Kidney tubule cell (primary cell): ENCODE data around the gene TMEM248.
A peak's percentile ranks its signal among the peaks of the same experiment; 100 is the strongest.
"Not testable (repeated sequence)": the region's sequence is repeated elsewhere in the genome, so short reads cannot be mapped to it uniquely, and the experiment has no call there.

Experiments
- DNase-seq: peaks from one replicate; pipeline ENCODE4 v3.0.0-alpha.2; 2018; ENCODE audit warnings: low spot score

The TMEM248 gene

DNA sequence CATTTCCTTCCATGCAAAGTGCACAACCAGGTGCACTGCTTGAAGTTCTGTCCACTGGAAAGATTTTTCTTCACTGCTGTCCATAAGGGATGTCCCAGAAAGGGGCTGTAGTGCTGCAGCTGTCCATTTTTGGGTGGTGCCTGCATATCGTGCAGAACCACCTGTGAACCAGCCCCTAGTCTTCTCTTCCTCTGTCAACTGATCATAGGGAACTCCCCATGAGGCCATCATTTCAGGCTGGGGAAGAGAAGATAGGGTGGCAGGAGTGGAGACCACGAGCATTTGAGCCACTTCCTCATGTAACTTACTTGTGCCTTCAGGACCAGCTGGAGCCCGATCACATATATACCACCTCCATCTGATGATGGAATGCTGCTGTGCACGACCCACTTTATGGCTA is 12.4 kb upstream of the TMEM248 start:
- DNase-seq: not testable (repeated sequence)

DNA sequence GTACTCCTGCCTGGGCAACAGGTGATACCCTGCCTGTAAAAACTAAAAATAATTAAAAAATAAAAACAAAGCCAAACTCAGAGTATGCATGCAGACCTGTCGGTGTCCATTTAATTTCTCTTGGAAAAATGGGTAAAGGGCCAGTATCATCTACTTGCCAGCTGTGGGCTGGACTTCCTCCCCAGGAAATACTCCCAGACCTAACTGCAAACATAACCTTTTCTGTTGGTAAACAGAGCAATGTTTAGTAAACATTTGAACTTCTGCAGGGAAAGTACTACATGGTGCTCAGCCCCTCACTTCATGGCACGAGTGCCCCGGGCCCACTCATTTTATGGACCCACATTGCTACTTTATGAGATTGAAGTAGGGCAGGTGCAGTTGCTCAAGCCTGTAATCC is 10.2 kb upstream of the TMEM248 start:
- no peak for DNase-seq

DNA sequence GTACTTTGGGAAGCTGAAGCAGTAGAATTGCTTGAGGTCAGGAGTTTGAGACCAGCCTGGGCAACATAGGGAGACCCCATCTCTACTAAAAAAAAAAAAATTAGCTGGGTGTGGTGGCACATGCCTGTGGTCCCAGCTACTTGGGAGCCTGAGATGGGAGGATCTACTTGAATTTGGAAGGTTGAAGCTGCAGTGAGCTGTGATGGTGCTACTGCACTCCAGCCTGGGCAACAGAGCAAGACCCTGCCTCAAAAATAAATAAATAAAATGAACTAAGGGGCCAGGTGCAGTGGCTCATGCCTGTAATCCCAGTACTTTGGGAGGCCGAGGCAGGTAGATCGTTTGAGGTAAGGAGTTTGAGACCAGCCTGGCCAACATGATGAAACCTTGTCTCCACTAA is 9.8 kb upstream of the TMEM248 start:
- DNase-seq: not testable (repeated sequence)

DNA sequence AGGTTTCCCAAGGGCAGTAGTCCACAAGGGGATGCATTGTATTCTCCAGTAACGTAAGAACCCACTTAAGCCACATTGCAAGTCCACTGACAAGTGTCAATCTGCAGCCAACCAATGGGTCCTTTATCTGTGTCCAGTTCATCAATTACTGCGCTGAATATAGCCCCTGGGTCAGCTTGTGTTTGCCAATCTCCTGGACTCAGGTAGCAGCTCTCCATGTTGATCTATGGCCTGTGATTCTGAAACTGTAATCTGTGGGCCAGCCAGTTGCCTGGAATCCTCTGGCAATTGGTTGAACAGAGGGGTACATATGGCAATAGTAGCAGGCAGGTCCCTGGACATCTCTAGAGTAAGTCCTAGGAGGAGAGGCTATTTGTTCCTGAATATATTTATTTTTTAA is 8.8 kb upstream of the TMEM248 start:
- DNase-seq: no peak

DNA sequence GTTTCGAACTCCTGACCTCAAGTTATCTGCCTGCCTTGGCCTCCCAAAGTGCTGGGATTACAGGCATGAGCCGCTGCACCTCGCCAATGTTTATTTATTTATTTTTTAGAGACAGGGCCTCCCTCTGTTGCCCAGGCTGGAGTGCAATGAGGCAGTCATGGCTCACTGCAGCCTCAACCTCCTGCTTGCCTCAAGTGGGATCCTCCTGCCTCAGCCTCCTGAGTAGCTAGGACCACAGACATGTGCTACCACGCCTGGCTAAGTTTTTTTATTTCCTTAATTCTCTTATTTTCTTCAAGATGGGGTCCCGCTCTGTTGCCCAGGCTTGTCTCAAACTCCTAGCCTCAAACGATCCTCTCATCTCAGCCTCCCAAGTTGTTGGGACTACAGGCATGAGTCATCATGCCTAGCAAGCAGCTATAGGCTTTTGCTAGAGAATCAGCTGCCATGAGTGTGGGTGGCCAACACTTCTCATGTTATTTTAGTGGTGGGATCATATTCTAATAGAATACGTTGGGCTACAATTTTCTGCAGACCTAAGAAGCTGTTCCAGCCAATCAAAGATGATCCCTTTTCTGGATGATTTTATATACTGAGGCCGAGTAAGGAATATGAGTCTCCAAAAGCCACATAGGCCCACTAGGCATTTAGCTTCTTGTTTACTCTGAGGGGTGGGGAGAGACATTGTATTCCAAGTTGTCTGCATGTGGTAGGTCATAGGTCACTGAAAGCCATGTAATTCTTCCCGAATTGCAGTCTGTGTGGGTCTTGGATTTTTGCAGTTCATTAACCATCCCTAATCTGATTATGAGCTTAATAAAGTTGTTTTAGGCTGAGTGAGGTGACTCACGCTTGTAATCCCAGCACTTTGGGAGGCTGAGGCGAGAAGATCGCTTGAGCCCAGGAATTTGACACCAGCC is 7.6 kb upstream of the TMEM248 start:
- DNase-seq: no peak

DNA sequence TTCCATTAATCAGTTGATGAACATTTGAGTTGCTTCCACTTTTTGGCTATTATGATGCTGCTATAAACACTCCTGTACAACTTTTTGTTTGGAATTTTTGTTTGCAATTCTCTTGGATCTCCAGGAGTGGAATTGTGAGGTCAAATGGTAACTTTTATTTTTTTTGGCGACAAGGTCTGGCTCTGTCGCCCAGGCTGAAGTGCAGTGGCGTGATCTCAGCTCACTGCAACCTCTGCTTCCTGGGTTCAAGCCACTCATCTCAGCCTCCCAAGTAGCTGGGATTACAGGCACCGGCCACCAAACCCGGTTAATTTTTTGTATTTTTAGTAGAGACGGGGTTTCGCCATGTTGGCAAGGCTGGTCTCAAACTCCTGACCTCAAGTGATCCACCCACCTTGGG is 3.1 kb upstream of the TMEM248 start:
- not testable (repeated sequence) for DNase-seq

DNA sequence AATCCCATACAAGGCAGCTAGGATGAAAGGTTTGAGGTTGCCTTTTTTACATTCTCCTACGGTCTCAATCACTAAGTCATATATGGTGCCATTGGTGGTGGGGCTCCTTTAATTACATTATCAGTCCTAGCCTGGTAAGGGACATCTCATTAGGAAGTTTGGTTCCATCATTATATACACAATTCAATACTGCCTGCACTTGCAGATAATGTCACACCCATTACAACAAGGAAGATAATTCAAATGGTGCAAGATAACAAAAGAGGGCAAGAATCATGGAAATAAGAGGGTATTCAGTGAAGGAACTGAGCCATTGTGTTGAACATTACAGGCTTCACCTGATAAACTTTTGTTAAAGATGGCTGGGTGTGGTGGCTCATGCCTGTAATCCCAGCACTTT is 1.7 kb upstream of the TMEM248 start:
- no peak for DNase-seq

DNA sequence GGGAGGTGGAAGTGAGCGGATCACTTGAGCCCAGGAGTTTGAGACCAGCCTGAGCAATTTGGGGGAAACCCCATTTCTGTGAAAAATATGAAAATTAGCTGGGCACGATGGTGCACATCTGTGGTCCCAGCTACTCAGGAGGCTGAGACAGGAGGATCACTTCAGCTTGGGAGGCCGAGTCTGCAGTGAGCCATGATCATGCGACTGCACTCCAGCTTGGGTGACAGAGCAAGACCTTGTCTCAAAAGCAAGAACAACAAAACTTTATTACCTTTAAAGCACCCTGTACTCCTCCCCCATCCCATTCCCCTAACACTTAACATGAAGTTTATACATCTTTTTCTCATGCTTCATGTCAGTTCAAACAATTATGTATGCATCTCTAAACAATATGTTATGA is 1.3 kb upstream of the TMEM248 start:
- DNase-seq: no peak

DNA sequence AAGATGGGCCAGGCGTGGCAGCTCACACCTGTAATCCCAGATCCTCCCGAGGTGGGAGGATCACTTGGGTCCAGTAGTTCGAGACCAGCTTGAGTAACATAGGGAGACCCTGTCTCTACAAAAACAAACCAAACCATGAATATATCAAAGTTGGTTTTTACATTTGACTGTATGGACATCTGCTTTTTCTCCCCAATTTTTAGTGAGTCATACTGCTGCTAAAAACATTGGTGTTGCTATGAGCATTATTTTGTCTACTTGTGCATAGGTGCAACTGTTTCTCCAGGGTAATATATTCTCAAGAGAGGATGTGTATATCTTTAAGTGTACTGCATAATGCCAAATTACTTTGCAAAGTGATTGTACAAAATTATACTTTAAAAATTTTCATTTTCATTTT is 769 bp upstream of the TMEM248 start:
- no peak for DNase-seq

DNA sequence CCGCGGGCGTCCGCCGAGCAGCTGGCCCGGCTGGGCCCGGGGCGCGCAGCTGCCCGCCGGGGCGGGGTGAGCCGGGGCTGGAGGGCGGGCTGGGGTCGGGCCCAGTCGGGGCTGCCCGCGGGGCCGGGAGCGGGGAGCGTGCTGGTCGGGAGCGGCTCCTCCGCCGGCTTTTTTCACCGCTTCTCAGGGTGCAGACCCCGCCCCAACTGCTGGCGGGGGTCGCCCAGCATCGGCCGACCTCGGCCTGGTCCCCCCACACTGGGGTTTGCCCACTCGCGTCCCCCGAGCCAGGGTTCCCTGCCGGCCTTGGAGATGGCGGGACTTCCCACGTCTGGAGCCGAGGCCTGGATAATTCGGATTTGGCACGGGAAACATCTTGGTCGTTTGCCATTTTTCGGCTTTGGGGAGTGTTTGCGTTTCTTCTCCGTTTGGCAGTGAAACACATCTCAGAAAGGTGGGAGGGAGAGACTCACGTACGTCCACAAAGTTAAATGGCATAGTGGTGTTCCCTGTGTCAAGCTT is 432 bp downstream of the TMEM248 start:
- DNase-seq: peak; percentile 14

DNA sequence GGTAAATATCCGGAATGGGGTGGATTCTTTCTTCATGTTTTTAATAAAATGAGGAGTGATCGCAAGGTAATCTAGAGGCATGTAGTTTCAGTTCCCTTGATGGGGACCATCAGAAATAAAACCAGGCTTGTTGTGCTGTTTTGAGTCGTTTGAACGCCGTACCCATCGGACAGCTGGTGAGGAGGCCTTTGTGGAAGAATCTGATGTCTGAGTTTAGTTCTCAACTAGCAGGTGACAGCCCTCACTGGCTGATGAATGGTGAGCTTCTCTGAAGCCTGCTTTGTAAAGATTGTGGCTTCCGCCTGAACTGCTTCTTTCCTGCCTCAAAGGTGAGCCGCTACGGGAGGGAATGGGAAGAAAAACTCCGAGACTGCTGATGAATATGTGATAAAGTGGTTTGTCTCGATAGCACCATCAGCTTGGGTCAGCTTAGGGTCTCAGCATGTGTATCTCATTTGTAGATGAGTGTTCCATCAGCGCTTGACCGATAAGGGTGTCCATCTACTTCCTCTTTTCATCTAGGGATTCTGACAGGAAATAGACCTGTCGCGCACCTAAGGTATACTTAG is 977 bp downstream of the TMEM248 start:
- peak; percentile 39 for DNase-seq

DNA sequence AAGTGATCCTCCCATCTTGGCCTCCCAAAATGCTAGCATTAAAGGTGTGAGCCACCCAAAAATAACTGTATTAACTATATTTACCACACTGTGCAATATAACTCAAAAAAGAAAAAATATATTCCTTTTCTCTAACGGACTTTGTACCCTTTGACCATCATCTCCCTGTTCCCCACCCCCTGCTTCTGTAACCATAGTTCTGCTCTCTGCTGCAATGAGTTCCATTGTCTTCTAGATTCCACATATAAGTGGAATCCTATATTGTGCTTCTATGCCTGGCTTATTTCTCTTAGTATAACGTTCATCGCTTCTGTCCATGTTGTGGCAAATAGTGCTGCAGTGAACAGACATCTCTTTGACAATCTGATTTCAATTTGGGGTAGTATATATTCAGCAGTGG is 4.2 kb downstream of the TMEM248 start:
- DNase-seq: no peak

DNA sequence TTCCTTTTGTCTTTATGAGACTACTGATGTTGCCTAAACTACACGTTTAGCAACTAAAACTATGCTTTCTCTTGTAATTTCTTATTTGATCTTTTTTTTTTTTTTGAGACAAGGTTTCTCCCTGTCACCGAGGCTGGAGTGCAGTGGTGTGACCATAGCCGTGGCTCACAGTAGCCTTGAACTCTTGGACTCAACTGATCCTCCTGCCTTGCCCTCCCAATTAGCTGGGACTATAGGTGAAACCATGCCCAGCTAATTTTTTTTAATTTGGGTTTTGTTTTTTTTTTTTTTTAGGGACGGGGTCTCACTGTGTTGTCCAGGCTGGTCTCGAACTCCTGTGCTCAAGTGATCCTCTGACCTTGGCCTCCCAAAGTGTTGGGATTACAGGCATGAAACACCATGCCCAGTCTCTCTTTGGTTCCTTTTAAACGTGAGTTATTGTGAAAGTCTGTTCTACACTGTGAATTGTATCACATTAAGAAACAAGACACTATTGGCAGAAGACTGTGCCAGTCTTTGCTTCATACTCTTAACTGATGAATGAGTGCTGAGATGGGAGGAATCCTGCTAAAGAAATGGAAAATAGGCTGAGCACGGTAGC is 6.4 kb downstream of the TMEM248 start:
- DNase-seq: no peak

DNA sequence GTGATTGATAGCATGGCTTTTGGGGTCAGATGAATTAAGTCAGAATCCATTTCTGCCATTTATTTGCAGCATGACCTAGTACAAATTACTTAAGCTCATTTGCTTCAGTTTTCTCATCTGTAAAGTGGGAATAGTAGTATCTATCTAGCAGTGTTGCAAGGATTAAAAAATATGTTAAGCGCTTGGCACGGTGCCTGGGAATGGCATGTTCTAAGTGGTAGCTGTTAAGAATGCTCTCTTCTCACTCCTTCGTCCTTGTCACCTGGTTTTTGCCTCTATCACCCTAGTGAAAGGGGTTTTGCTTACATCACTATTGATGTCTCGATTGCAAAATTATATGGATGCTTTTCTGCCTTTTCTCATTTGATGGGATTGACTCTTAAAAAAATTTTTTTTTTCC is 7.4 kb downstream of the TMEM248 start:
- no peak for DNase-seq

DNA sequence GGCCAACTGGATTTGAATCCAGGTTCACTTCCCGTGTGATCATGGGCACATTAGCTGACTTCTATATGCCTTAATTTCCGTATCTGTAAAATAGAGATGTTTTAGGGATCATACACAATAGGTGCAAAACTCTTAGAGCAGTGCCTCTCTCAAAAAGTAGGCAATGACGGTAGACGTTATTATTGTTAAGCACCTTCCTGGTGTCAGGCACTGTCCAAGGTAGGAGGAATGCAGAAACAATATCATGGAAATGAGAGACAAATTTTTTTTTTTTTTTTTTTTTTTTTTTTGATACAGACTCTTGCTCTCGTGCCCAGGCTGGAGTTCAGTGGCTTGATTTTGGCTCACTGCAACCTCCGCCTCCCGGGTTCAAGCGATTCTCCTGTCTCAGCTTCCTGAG is 8.1 kb downstream of the TMEM248 start:
- DNase-seq: no peak

DNA sequence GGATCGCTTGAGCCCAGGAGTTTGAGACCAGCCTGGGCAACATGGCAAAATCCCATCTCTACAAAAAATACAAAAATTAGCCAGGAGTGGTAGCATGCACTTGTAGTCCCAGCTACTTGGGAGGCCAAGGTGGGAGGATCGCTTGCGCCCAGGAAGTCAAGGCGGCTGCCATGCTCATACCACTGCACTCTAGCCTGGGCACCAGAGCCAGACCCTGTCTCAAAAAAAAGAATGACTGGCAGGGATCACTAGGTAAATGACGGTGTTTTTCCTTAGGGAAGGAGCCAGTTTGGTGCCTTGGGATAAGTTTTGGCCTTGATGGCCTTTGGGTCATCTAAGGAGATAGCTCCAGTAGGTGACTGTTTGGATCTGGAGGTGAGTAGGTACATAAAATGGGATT is 8.9 kb downstream of the TMEM248 start:
- no peak for DNase-seq

DNA sequence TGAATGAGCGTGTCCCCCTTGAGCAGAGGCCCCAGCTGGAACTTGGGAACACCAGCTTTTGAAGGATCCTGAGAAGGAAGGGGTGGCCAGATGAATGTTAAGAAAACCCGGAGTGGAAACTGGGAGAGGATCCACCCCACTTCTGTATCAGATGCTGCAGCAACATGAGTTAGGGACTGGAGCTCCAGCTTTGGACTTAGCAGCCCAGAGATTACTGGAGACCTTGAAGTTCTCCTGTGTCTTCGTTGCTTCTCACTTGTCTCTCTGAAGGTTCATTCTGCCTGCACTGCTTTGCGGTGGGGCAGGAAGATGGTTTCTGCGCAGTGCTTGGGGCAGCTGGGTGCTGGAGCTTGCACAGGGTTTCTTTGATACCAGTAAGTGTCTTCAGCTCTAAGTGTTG is 9.3 kb downstream of the TMEM248 start:
- DNase-seq: no peak

DNA sequence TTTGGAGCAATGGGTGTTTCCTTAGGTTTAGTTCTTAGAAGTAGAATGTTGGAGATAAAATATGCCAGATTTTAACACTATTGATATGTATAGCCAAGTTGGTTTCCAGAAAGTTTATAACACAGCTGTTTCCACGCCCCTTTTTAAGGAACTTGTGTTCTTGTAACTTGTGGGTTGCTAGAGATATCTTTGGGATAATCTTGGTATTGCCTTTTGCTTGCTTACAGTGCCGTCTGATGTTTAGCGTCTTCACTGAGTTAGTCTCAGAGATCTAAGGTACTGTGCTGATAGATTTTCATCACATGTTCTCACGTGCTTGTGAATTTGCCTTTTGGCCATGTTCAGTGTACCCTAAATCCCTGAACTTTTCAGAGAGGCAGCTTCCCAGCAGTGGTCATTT is 12.4 kb downstream of the TMEM248 start:
- DNase-seq: no peak

DNA sequence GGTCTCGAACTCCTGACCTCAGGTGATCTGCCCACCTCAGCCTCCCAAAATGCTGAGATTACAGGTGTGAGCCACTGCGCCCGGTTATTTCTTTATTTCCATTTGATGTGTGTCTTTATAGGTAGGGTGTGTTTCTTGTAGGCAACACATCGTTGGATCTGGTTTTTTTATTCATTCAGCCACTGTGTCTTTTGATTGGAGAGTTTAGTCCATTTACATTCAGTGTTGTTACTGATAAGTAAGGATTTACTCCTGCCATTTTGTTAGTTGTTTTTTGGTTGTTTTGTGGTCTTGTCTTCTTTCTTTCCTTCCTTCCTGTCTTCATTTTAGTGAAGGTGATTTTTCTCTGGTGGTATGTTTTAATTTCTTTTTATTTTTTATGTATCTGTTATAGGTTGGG is 16.9 kb downstream of the TMEM248 start:
- no peak for DNase-seq

DNA sequence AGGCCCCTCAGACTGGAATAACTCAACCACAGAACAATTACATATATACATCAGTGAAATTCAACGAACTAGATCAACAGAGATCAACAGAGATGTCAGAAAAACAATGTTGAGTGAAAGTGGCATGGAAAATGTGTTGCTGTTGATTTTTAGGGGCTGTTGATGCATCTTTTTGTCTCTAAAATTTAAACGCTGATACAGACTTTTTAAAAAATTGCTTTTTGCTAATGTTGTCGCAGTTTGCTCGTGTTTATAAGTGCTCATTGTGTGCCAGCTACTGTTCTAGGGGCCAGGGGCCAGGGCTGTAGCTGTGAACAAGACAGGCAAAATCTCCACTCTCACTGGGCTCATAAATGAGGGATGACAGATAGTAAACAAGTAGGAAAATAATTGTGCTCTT is 18.3 kb downstream of the TMEM248 start:
- DNase-seq: no peak

DNA sequence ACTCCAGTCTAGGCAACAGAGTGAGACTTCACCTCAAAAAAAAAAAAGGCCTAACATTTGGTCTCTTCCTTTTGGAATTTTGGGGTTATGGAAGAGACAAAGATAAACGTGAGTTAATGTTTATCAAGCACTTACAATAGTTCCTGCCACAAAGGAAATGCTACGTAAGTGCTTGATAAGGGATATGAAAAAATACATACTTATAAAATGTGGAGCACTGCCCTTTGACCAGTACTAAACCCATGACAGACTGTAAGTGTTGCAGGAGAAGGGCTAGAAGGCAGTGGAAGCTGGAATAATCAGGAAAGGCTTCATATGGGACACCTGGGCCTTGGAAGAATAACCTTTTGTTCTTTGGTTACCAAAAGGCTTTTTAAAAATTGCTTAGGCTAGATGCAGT is 25.5 kb downstream of the TMEM248 start:
- DNase-seq: no peak

DNA sequence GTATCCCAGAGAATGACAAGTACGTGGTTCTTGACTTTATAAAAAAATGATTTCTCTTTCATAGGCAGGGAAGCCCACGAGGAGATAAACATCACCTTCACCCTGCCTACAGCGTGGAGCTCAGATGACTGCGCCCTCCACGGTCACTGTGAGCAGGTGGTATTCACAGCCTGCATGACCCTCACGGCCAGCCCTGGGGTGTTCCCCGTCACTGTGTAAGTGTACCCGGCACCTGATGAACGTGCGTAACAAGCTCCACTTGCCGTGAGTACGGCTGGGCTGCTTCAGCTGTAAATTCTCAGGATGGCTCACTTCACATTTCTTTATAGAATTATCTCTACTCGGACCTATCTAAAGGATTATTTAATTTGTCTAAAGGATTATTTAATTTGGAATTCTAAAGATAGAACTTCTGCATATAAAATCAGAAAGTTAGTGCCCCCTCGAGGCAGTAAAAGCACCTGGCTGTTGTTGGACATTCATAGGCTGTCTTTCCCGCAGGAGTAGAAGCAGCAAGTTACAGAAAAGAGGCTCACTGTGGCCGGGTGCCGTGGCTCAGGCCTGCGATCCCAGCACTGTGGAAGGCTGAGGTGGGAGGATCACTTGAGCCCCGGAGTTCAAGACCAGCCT is 27.6 kb downstream of the TMEM248 start:
- DNase-seq: no peak

DNA sequence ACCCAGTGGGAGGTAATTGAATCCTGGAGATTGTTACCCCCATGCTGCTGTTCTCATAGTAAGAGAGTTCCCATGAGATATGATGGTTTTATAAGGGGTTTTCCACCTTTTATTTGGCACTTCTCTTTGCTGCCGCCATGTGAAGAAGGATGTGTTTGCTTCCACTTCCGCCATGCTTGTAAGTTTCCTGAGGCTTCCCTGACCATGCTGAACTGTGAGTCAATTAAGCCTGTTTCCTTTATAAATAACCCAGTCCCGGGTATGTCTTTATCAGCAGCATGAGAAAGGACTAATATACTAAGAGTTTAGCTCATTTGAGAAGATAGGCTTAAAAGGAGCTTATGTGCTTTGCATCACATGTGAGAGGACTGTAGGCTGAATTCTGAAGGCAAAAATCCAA is 29.3 kb downstream of the TMEM248 start:
- no peak for DNase-seq
